ENCODE data around the gene TNRC18.
"Not testable (repeated sequence)": the region's sequence is repeated elsewhere in the genome, so short reads cannot be mapped to it uniquely, and the experiment has no call there.

The TNRC18 gene

DNA sequence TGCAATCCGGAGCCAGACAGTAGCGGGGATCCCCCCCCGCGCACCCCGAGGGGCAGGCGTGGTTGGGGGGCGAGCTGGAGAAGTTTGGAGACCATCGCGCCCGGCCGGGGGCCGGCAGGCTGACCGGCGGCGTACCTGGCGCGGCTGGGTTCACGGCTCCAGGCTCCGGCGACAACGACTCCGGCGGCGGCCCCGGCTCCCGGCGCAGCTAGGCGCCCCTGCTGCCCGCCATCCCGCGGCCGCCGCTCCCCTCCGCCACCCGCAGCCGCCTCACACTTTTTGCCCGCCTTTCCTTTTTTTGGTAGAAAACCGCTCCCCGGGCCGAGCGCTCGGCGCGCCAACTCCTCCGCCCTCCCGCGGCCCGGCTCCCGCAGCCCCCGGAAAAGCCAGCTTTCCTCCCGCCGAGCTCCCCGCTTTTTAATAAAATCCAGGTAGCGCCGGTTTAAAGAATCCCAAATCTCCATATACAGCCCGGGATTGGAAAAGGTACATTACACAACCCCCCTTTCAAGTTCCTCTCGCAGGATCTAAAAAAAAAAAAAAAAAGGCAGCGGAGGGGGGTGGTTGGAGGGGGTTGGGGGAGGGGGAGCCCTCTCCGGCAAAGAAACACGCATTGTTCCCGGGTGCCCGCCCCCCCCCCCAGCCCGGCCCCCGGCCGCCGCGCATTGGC is at the start of gene TNRC18:
TSS of gene TNRC18 (minus strand) at position 529 of the 670 bp plus-strand sequence. CDS start 2,588 bp downstream, outside the sequence.
- no peak for DNase-seq (ENCODE audit: low read depth)

- DNase-seq (ENCODE audit: low read depth) = no peak
These were observed 49.0 kb upstream of the TNRC18 start for GRCh38 chr7:5472432-5473315.

DNA sequence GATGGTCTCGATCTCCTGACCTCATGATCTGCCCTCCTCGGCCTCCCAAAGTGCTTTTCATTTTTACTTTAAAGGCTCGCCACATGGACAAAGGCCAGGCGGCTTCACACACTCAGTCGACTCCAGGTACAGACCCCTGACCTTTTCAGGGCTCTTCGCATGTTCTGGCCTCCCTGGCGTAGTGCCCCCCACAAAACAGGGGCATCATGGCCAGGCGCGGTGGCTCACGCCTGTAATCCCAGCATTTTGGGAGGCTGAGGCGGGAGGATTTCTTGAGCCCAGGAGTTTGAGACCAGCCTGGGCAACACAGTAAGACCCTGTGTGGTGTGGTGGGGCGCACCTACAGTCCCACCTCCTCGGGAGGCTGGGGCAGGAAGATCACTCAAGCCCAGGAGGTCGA is 48.0 kb upstream of the TNRC18 start:
- not testable (repeated sequence) for DNase-seq (ENCODE audit: low read depth)

GRCh38 chr7:5470816-5471215 is 47.2 kb upstream of the TNRC18 start:
- no peak for DNase-seq (ENCODE audit: low read depth)

DNA sequence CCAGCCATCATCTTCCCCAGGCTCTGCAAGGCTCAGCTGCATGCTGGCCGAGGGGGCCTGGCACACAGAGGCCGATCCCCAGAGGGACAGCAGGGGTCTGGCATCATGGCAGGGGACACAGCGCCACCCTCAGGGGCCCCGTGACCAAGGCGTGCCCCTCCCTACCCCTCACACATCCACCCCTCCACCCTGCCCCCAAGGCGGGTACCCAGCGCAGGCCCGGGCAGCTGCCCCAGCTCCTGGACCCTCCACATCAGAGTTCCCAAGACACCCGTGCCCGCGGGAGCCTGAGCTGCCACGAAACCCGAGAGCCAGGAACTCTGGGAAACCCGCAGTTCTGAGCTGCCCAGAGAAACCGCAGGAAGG is 46.5 kb upstream of the TNRC18 start:
- no peak for DNase-seq (ENCODE audit: low read depth)

DNA sequence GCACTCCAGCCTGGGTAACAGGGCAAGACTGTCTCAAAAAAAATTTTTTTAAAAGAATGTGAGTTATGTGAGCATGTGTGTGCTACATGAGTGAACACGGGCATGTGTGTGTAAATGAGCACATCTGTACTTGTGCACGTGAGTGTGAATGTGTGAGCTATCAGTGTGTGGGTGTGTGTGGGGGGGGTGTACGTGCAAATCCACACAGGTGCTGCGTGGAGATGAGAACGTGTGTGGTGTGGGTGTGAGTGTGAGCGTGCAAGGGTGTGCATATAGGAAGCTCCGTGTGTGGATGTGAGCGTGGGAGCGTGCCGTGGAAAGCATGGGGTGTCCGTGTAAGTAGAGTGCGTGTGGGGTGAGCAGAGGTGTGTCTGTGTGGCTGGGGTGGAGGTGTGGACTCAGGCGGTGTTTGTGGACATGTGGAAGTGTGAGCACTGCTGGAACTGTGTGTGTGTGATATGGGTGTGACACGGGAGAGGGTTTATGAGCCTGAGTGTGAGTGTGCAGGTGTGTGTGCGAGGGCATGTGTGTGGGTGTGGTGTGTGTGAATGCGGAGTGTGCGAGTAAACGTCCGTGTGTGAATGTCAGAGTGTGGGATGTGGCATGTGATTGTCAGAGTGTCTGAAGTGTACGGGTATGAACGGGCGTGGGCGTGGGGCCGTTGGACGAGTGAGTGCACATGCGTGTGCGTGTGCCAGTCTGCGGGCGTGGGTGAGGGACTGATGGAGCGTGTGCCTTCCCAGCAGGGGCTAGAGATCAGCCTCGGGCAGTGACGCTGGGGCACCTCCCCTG is 45.9 kb upstream of the TNRC18 start:
- no peak for DNase-seq (ENCODE audit: low read depth)

DNA sequence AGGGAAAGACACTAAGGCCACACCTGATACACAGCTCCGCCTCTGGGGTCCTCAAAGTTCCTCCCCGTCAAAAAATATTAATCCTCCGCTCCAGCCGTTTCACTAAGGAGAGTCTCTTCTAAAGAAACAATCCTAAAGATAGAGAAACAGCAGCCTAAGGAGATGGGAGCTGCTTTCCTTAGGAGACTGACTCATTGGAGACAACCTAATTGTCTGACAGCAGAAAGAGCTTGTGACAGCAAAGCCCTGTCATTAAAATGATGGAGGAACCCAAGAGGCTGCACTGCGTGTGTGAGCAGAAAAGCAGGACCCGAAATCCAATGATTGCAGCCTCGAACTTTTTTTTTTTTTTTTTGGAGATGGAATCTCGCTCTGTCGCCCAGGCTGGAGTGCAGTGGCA is 44.0 kb upstream of the TNRC18 start:
- no peak for DNase-seq (ENCODE audit: low read depth)

GRCh38 chr7:5466551-5466950 is 42.9 kb upstream of the TNRC18 start:
- DNase-seq (ENCODE audit: low read depth) = no peak

DNA sequence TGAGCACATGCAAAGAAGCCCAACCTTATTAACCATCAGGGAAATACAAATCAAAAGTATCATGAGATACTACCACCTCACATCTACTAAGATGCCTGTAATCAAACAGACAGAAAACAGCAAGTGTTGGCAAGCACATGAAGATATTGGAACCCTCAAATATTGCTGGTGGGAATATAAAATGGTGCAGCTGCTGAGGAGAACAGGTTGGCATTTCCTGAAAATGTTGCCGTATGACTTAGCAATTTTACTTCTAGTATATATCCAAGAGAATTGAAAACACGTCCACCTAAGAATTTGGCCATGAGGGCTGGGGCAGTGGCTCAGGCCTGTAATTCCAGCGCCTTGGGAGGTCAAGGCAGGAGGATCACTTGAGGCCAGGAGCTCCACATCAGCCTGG is 39.4 kb upstream of the TNRC18 start:
- no peak for DNase-seq (ENCODE audit: low read depth)

- no peak for DNase-seq (ENCODE audit: low read depth)
These were observed 38.6 kb upstream of the TNRC18 start for GRCh38 chr7:5462216-5462615.

- no peak for DNase-seq (ENCODE audit: low read depth)
These were observed 35.4 kb upstream of the TNRC18 start for GRCh38 chr7:5458921-5459480.

- no peak for DNase-seq (ENCODE audit: low read depth)
These were observed 33.7 kb upstream of the TNRC18 start for GRCh38 chr7:5457245-5457735.

DNA sequence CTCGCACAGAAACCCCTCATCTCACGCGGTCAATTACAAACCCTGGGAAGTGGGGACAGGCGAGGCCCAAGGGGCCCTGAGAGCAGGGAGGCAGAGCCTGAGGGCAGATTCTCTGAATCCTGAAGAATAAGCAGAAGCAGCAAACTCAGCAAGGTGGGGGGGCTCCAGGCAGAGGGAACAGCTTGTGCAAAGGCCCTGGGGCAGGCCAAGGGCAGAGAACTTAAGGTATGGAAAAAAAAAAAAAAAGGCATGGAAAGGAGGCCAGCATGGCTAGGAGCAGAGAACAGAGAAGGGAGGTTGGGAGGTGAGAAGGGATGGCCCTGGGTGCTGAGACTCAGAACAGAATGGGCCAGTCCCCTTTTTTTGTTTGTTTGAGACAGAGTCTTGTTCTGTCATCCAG is 32.8 kb upstream of the TNRC18 start:
- no peak for DNase-seq (ENCODE audit: low read depth)

- DNase-seq (ENCODE audit: low read depth) = no peak
These were observed 32.1 kb upstream of the TNRC18 start for GRCh38 chr7:5455581-5456219.

GRCh38 chr7:5455175-5455574 is 31.5 kb upstream of the TNRC18 start:
- DNase-seq (ENCODE audit: low read depth) = no peak

DNA sequence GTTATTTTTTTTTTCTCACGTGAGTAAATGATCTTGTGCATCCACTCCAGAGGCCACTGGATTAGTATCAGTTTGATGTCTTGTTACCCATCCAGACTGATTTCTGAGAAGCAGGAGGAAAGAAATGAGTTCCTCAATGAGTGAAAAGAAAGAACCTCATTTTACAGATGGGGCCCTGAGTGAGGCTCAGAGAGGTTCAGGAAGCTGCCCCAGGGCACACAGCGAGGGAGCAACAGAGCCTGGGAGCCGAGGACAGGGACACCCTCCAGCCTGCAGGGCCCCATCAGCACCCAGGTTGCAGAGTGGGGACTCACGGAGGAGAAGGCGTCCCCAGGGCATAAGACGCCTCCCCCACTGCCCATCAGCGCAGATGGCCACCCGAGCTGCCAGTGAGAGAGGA is 30.9 kb upstream of the TNRC18 start:
- DNase-seq (ENCODE audit: low read depth) = no peak

DNA sequence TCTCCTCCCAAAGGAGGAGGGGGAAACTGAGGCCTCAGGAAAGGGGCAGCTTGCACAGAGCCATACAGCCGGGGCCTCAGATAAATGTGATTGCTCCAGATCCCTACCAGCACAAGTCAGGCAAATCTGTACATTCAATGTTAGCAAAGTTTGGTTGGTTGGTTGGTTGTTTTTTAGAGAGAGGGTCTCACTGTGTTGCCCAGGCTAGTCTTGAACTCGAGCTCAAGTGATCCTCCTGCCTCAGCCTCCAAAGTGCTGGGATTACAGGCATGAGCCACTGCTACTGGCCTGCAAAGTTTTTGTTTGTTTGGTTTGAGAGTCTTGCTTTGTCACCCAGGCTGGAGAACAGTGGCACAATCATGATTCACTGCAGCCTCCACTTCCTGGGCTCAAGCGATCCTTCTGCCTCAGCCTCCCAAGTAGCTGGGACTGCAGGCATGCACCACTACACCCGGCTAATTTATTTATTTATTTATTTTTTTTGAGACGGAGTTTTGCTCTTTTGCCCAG is 30.0 kb upstream of the TNRC18 start:
- no peak for DNase-seq (ENCODE audit: low read depth)

- DNase-seq (ENCODE audit: low read depth) = no peak
These were observed 29.4 kb upstream of the TNRC18 start for GRCh38 chr7:5452937-5453540.

GRCh38 chr7:5452470-5452899 is 28.9 kb upstream of the TNRC18 start:
- DNase-seq (ENCODE audit: low read depth) = no peak

GRCh38 chr7:5451391-5451790 is 27.8 kb upstream of the TNRC18 start:
- no peak for DNase-seq (ENCODE audit: low read depth)

All from stimulated activated CD8-positive, alpha-beta memory T cell treated with anti-CD3 and anti-CD28 coated beads, Interleukin-4, amount 100 ng/mL, for 24 hours (primary cell).